Astrocyte of the spinal cord (primary cell): ENCODE measurements around the gene SMOC2.

Source experiments
- DNase-seq: peaks from one replicate; pipeline ENCODE4 v3.0.0; 2011; ENCODE audit warnings: low read depth, low spot score
- H3K4me3 ChIP-seq: 2 replicates; pipeline ENCODE4 v1.5.1; 2011; ENCODE audit warnings: low read depth, mild to moderate bottlenecking, low read length, moderate library complexity
- CTCF ChIP-seq: IDR thresholded peaks from 2 replicates; pipeline ENCODE4 v1.5.1; 2012; ENCODE audit warnings: low read depth, mild to moderate bottlenecking, low read length, inconsistent platforms
- in situ Hi-C: cut with HindIII; loops from 2 replicates; pipeline ENCODE4 v1.10.0; 2017; ENCODE audit warnings: low sequenced_read_pairs

The SMOC2 gene

GRCh38 chr6:168451805-168452517 lies 11.0 kb downstream of the SMOC2 start:
- DNase-seq: no peak
- peak; percentile 2 for TF ChIP-seq CTCF
- in situ Hi-C loops: no loop called here
- no peak overlapping the region for H3K4me3 ChIP-seq

GRCh38 chr6:168452685-168453377 lies 11.8 kb downstream of the SMOC2 start:
- in situ Hi-C loops: no loop called here

GRCh38 chr6:168455847-168456530 lies 15.0 kb downstream of the SMOC2 start:
- no peak for DNase-seq
- no peak overlapping the region for H3K4me3 ChIP-seq
- in situ Hi-C loops: no loop called here

More at GRCh38 chr6:168452685-168453377, 11.8 kb downstream of the SMOC2 start:
- DNase-seq: no peak
- TF ChIP-seq CTCF: no peak
- no peak overlapping the region for H3K4me3 ChIP-seq

GRCh38 chr6:168456907-168457652 lies 16.1 kb downstream of the SMOC2 start:
- no peak for TF ChIP-seq CTCF
- H3K4me3 ChIP-seq: no peak overlapping the region
- no peak for DNase-seq
- in situ Hi-C loops: no loop called here

More at GRCh38 chr6:168455847-168456530, 15.0 kb downstream of the SMOC2 start:
- no peak for TF ChIP-seq CTCF

GRCh38 chr6:168457653-168457934 lies 16.6 kb downstream of the SMOC2 start:
- H3K4me3 ChIP-seq: no peak overlapping the region
- in situ Hi-C loops: no loop called here
- TF ChIP-seq CTCF: no peak
- DNase-seq: no peak

GRCh38 chr6:168458101-168458500 lies 17.1 kb downstream of the SMOC2 start:
- H3K4me3 ChIP-seq: no peak overlapping the region
- in situ Hi-C loops: no loop called here
- no peak for DNase-seq
- no peak for TF ChIP-seq CTCF
